H9 (cell line): ENCODE results near the gene SQOR. TPM values are rescaled to one million over a fixed set of nuclear protein-coding genes. Genes with fewer than 3 reads are reported as not detected.

ENCODE experiments used
- DNase-seq: peaks from one replicate; pipeline ENCODE4 v3.0.0-alpha.2; 2017
- H2AFZ ChIP-seq: one replicate; pipeline ENCODE4 v1.6.1; 2013; ENCODE audit warnings: mild to moderate bottlenecking, low read length, control low read depth, moderate library complexity
- H2AK5ac ChIP-seq: 2 replicates; pipeline ENCODE4 v1.6.1; 2013; ENCODE audit warnings: low read length, control low read depth, mixed read lengths; ENCODE audit not compliant: insufficient read length
- H2BK120ac ChIP-seq: one replicate; pipeline ENCODE4 v1.6.1; 2013; ENCODE audit warnings: low read depth, mild to moderate bottlenecking, low read length, control low read depth, inconsistent platforms; ENCODE audit not compliant: poor library complexity, severe bottlenecking
- H2BK12ac ChIP-seq: 2 replicates; pipeline ENCODE4 v1.6.1; 2013; ENCODE audit warnings: low read length, control low read depth, mixed read lengths, low read depth; ENCODE audit not compliant: insufficient read length
- H2BK15ac ChIP-seq: 2 replicates; pipeline ENCODE4 v1.6.1; 2013; ENCODE audit warnings: low read depth, low read length, control low read depth
- H2BK20ac ChIP-seq: one replicate; pipeline ENCODE4 v1.6.1; 2013; ENCODE audit warnings: low read depth, mild to moderate bottlenecking, low read length, control low read depth, inconsistent platforms; ENCODE audit not compliant: poor library complexity, severe bottlenecking
- H2BK5ac ChIP-seq: 2 replicates; pipeline ENCODE4 v1.6.1; 2013; ENCODE audit warnings: low read length, control low read depth, mixed read lengths; ENCODE audit not compliant: insufficient read length
- H3K14ac ChIP-seq: 2 replicates; pipeline ENCODE4 v1.6.1; 2013; ENCODE audit warnings: low read length, control low read depth; ENCODE audit not compliant: insufficient read depth
- H3K18ac ChIP-seq: 2 replicates; pipeline ENCODE4 v1.6.1; 2013; ENCODE audit warnings: low read depth, mild to moderate bottlenecking, mixed read lengths, low read length, control low read depth; ENCODE audit not compliant: insufficient read length
- H3K23ac ChIP-seq: 2 replicates; pipeline ENCODE4 v1.6.1; 2013; ENCODE audit warnings: low read length, control low read depth, mixed read lengths, low read depth; ENCODE audit not compliant: insufficient read length
- H3K23me2 ChIP-seq: 2 replicates; pipeline ENCODE4 v1.6.1; 2013; ENCODE audit warnings: low read depth, mild to moderate bottlenecking, mixed read lengths, low read length, control low read depth; ENCODE audit not compliant: insufficient read length, poor library complexity, severe bottlenecking
- H3K27ac ChIP-seq: 2 replicates; pipeline ENCODE4 v1.5.1; 2013; ENCODE audit warnings: low read length, control low read depth, mixed read lengths, low read depth; ENCODE audit not compliant: insufficient read length
- H3K27me3 ChIP-seq: 2 replicates; pipeline ENCODE4 v1.6.1; 2013; ENCODE audit warnings: low read length, control low read depth, inconsistent platforms; ENCODE audit not compliant: insufficient read depth
- H3K4ac ChIP-seq: 2 replicates; pipeline ENCODE4 v1.6.1; 2013; ENCODE audit warnings: low read depth, mild to moderate bottlenecking, control low read depth, inconsistent platforms, low read length, moderate library complexity
- H3K4me1 ChIP-seq: 2 replicates; pipeline ENCODE4 v1.6.1; 2013; ENCODE audit warnings: low read length, control low read depth, inconsistent platforms; ENCODE audit not compliant: insufficient read depth
- H3K4me2 ChIP-seq: 2 replicates; pipeline ENCODE4 v1.6.1; 2013; ENCODE audit warnings: low read length, control low read depth, mixed read lengths; ENCODE audit not compliant: insufficient read length, insufficient read depth
- H3K56ac ChIP-seq: 2 replicates; pipeline ENCODE4 v1.6.1; 2013; ENCODE audit warnings: low read depth, mild to moderate bottlenecking, mixed read lengths, low read length, control low read depth; ENCODE audit not compliant: insufficient read length
- H3K79me1 ChIP-seq: 2 replicates; pipeline ENCODE4 v1.6.1; 2013; ENCODE audit warnings: low read depth, mild to moderate bottlenecking, moderate library complexity, low read length, control low read depth, inconsistent platforms; ENCODE audit not compliant: insufficient read depth, poor library complexity, severe bottlenecking
- H3K79me2 ChIP-seq: 2 replicates; pipeline ENCODE4 v1.6.1; 2013; ENCODE audit warnings: low read length, control low read depth, inconsistent platforms; ENCODE audit not compliant: insufficient read depth
- H3K9ac ChIP-seq: 2 replicates; pipeline ENCODE4 v1.6.1; 2013; ENCODE audit warnings: low read length, control low read depth, mixed read lengths; ENCODE audit not compliant: insufficient read length; ENCODE audit errors: extremely low read depth
- H3K9me3 ChIP-seq: one replicate; pipeline ENCODE4 v1.6.1; 2013; ENCODE audit warnings: low read depth, low read length, inconsistent platforms; ENCODE audit not compliant: control insufficient read depth
- H3T11ph ChIP-seq: one replicate; pipeline ENCODE4 v1.6.1; 2013; ENCODE audit warnings: mild to moderate bottlenecking, low read length, control low read depth, inconsistent platforms
- H4K20me1 ChIP-seq: one replicate; pipeline ENCODE4 v1.6.1; 2013; ENCODE audit not compliant: control insufficient read depth, insufficient read length, insufficient read depth
- H4K5ac ChIP-seq: 2 replicates; pipeline ENCODE4 v1.6.1; 2013; ENCODE audit warnings: low read depth, mild to moderate bottlenecking, mixed read lengths, low read length, control low read depth; ENCODE audit not compliant: insufficient read length
- H4K8ac ChIP-seq: replicated peaks from 2 replicates; pipeline ENCODE4 v1.6.1; 2013; ENCODE audit warnings: low read length, control low read depth, mixed read lengths, low read depth; ENCODE audit not compliant: insufficient read length
- H4K91ac ChIP-seq: 2 replicates; pipeline ENCODE4 v1.6.1; 2013; ENCODE audit warnings: low read depth, mild to moderate bottlenecking, moderate library complexity, mixed read lengths, low read length, control low read depth; ENCODE audit not compliant: insufficient read length
- H3K27ac Mint-ChIP-seq, 3 experiments: 2 replicates in 2 of 3; 3 replicates in 1 of 3; pipeline ENCODE4 v1.8.0; 2020 to 2021; ENCODE audit warnings: mixed read lengths in 3 of 3, mild to moderate bottlenecking in 1 of 3, moderate library complexity in 1 of 3
- H3K27me3 Mint-ChIP-seq: 2 replicates; pipeline ENCODE4 v1.8.0; 2021; ENCODE audit warnings: low read depth, mild to moderate bottlenecking, moderate library complexity, mixed read lengths
- H3K36me3 Mint-ChIP-seq, 3 experiments: 2 replicates in 2 of 3; 3 replicates in 1 of 3; pipeline ENCODE4 v1.8.0; 2020 to 2021; ENCODE audit warnings: low read depth in 3 of 3, mixed read lengths in 3 of 3; ENCODE audit not compliant: insufficient read depth in 1 of 3
- H3K4me1 Mint-ChIP-seq, 2 experiments: 2 replicates each; pipeline ENCODE4 v1.8.0; 2020; ENCODE audit warnings: mixed read lengths in 2 of 2
- H3K4me3 Mint-ChIP-seq, 2 experiments: 2 replicates in 1 of 2; 3 replicates in 1 of 2; pipeline ENCODE4 v1.8.0; 2020 to 2021; ENCODE audit warnings: mild to moderate bottlenecking in 2 of 2, mixed read lengths in 2 of 2, moderate library complexity in 1 of 2
- H3K9me3 Mint-ChIP-seq, 2 experiments: 2 replicates in 1 of 2; 3 replicates in 1 of 2; pipeline ENCODE4 v1.8.0; 2020; ENCODE audit warnings: mild to moderate bottlenecking in 2 of 2, mixed read lengths in 2 of 2, moderate library complexity in 1 of 2
- CTCF ChIP-seq: fragments of 200-600 bp; sonication (generic); conservative IDR thresholded peaks from 3 replicates; pipeline ENCODE4 v1.8.0; 2021; ENCODE audit warnings: antibody characterized with exemption, mild to moderate bottlenecking
- WGBS: extraction: QIAGEN DNeasy Blood & Tissue Kit; methylation state at CpG from one replicate; pipeline ENCODE4 v1.1.7; 2013; ENCODE audit warnings: missing lambda C conversion rate, low lambda C conversion rate, mixed read lengths; ENCODE audit not compliant: insufficient read length; ENCODE audit errors: extremely low coverage; 5-methylcytosine and 5-hydroxymethylcytosine counted together
- total RNA-seq: library from RNA; stranded (reverse); gene quantifications from 2 replicates; pipeline ENCODE4 v1.2.1, GENCODE V29; 2021

The SQOR gene
- total RNA-seq, 1 experiment from 2014 or later, result 0.17 TPM

- Histone ChIP-seq H3K4me1 (no peaks in the 10 kb centered on the region), H3K4ac (no peak overlapping the region), H2AFZ (no peak overlapping the region), H2BK12ac (no peak overlapping the region), H3K79me1 (no peaks in the 10 kb centered on the region), H3K9me3 (no peaks in the 10 kb centered on the region), H4K91ac (no peak overlapping the region), H3T11ph (no peak overlapping the region), H3K18ac (no peak overlapping the region), H2BK20ac (no peak overlapping the region), H3K27ac (no peak overlapping the region), H2BK5ac (no peak overlapping the region), H3K79me2 (no peaks in the 10 kb centered on the region), H2BK15ac (no peak overlapping the region), H4K5ac (no peak overlapping the region), H2BK120ac (no peak overlapping the region), H3K27me3 (no peaks in the 10 kb centered on the region), H3K56ac (no peak overlapping the region), H3K4me2 (no peak overlapping the region), H3K9ac (no peak overlapping the region), H2AK5ac (no peak overlapping the region), H4K20me1 (no peaks in the 10 kb centered on the region), H3K14ac (no peak overlapping the region), H3K23me2 (no peaks in the 10 kb centered on the region), H3K23ac (no peak overlapping the region), H4K8ac (no peak overlapping the region)
- DNase-seq, result no peak
- WGBS, result no CpG with 5 or more reads among the region's 1 CpG
- H3K27me3 Mint-ChIP-seq, result no peaks in the 10 kb centered on the region
- TF ChIP-seq CTCF, result no peak
- H3K9me3 Mint-ChIP-seq, result no peaks in the 10 kb centered on the region
- no peaks in the 10 kb centered on the region; a peak in 2 of 7 replicates for H3K36me3 Mint-ChIP-seq
- peaks cover 8 to 10% of the 10 kb centered on the region in 2 experiments for H3K4me1 Mint-ChIP-seq
- H3K27ac Mint-ChIP-seq, result no peak overlapping the region
- no peak overlapping the region for H3K4me3 Mint-ChIP-seq
Observed at GRCh38 chr15:45731343-45731742, 96.5 kb downstream of the SQOR start.
